Activated naive CD4-positive, alpha-beta T cell (primary cell): ENCODE results near the gene TMSB4Y.

Source experiments
- DNase-seq, 4 experiments: peaks; one replicate each; lab custom pipeline; 2025; lab: John Stamatoyannopoulos, UW

TMSB4Y gene

DNA sequence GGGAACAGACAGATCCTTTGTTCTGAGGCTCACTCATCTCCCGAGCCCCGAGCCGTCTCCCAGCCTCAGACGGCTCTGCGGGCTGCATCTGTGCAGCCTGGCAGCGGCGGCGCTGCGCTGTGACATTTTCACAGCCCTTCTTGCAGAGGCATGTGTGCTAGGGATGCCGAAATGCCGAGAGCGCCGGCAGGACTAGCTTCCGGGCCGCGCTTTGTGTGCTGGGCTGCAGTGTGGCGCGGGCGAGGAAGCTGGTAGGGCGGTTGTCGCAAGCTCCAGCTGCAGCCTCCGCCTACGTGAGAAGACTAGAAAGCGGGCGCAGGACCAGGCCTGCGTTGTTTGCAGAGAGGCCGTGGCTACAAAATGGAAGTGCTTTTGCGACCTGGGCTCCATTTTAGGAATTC, at the start of gene TMSB4Y:
TSS of gene TMSB4Y (plus strand) at position 332 of the 401 bp plus-strand sequence.
- DNase-seq: peak in 2 of 4 experiments; percentile 2 to 36

DNA sequence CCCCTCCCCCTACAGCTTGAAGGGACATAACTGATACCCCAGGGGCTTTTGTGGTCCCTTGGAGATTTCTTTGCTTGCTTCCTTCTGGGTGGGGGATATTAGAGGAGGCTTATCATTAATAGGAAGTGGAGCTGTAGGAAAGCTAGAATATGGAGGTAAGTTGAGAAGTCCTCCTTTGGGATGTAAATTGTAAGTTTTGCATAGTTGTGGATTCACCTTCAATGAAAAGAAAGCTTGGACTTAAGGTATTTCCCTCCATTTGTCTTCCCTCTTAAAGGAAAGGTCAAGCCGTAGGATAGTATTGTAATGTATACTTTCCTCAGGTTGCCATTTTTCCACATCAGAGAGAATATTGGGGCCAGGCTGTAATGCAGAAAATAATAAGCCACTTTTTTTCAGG, 39.5 kb upstream of the TMSB4Y start:
- no peak for DNase-seq

DNA sequence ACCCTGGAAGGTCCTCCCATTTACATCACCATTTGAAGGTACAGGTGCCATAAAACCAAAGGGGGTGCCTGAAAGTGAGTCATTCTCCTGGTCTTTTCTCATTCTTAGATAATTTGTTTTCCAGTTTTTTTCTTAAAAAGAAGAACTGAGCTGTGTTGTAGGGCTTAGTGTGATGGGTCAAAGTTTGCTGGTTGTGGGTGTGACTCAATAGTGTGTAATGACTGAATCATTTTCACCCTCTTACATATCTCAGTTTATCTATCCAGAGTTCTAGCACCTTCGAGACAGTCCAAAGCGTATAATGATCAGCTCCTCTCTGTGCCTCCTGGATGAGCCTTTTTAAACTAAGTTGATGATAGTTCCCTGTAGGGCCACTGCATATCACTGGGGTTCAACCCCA, 32.6 kb upstream of the TMSB4Y start:
- DNase-seq: no peak

DNA sequence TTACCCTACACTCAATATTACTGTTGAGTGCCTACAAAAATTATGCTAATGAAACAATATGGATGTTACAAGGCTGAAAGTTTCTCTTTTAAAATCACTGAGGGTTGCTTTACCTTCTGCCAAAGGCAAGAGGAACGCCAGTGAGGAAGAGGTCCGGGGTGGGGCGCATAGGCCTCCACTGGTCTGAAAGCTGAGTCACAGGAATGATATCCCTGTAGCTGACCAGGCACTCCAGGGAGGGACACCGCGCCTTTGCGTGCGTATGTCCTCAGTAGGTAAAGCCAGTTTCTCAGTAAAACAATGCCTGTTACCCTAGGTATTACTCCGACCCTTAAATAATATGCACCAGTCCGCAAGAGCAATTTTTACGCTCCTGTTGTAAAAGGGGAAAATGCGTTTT, 1.4 kb upstream of the TMSB4Y start:
- DNase-seq: no peak

DNA sequence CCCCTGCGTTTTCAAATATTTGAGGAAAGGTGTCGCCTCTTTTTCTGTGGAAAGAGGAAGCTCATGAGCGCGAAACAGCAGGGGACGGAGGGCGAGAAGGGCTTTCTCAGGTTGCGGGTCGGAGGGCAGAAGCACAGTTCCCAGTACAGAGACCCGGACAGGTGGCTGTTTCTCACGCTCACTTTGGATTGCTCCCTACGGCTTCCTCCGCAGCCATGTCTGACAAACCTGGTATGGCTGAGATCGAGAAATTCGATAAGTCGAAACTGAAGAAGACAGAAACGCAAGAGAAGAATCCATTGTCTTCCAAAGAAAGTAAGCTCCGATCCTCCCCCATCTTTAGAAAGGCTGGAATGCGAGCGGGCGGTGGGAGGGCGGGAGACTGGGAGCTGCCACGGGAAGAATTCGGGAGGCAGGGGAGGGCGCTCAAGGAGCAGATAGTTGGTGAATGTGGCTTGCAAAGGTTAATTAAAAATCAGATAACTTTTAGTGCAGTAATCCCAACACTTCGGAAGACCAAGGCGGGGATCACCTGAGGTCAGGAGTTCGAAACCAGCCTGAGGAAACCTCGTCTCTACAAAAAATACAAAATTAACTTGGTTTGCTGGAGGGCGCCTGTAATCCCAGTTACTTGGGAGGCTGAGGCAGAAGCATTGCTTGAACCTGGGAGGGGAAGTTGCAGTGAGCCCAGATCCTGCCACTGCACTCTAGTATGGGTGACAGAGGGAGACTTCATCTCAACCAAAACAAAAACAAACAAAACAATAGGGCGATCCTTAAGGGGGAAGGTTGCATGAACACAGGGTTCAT, 627 bp downstream of the TMSB4Y start:
- peak in 1 of 4 experiments; percentile 0 for DNase-seq

DNA sequence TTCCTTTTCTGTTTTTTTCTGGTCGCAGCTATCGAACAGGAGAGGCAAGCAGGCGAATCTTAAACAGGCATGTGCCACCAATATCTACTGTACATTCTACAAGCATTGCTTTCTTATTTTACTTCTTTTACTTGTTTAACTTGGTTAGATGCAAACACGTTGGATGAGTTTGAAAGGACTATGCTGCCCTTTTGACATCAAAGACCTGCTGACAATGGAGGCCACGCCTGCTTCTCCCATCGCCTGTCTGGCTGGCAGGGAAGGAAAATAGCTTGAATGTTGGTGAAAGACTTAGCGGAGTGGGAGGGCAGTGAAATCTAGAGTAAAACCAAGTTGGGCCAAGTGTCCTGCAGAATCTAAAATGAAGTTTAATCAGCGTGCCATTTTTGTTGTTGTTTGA, 1.5 kb downstream of the TMSB4Y start:
- DNase-seq: no peak

DNA sequence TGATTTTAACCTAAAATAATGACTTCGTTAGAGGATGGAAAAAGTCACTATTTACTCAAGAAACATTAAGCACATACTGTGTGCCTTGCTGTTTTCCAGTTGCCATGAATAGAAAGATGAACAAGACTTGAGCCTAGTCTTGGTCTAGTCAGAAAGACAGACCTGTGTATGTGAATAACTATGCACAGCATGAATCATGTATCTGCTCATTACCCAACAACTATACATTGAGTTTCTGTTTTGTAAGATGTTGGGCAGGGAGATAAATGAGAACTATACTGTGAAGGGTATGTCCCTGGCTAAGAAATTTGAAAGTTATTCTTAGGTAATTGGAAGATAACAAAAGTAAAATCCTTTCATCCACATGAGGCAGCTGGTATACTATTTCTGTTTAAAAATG, 4.3 kb downstream of the TMSB4Y start:
- DNase-seq: no peak

DNA sequence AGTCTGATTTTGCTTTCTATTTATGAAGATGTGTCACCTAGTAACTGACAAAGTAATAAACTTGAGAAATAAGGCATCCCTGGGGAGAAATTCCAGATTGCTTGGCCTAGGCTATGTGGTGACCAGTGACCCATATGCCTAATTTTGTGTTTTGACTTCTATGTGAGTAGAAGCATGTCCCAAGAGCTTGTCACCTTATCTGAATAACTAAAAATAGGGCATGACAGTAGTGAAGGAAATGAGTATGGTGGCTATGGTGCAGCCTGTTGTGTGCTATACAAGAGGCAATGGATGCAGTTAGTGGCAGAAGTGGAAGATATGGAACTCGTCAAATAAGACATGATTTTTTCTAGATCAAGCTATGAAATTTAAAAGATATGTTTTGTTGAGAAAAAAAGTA, 15.3 kb downstream of the TMSB4Y start:
- DNase-seq: no peak

DNA sequence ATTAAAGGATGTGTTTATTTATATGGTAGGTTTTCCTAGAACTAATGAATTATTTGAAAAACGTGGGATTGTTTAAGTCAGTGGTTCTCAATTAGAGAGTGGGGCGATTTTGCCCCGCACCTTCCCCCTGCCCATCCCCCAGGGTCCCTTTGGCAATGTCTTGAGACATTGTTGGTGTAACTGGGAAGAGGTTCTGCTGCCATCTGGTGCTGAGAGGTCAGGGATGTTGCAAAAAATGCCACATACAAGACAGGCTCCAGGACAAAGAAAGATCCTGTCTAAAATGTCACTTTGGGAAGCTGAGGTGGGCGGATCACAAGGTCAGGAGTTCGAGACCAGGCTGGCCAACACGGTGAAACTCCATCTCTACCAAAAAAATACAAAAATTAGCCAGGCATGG, 25.8 kb downstream of the TMSB4Y start:
- DNase-seq: no peak

DNA sequence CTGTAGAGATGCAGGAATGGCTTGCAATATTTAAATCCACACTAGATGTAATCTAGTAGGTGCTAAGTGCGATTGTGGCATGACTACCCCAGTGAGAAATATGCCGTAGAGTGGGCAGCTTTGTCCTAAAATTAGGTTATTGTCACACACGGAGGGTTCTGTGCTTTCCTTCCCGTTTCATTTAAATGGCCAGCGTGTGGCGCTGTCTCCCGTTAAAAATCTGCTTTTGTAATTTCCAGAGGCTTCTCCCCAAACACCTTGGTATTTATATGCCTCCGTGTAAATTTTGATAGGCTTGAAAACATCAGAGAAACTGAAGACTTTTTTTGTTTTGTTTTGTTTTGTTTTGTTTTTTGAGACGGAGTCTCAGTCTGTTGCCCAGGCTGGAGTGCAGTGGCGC, 34.9 kb downstream of the TMSB4Y start:
- no peak for DNase-seq

DNA sequence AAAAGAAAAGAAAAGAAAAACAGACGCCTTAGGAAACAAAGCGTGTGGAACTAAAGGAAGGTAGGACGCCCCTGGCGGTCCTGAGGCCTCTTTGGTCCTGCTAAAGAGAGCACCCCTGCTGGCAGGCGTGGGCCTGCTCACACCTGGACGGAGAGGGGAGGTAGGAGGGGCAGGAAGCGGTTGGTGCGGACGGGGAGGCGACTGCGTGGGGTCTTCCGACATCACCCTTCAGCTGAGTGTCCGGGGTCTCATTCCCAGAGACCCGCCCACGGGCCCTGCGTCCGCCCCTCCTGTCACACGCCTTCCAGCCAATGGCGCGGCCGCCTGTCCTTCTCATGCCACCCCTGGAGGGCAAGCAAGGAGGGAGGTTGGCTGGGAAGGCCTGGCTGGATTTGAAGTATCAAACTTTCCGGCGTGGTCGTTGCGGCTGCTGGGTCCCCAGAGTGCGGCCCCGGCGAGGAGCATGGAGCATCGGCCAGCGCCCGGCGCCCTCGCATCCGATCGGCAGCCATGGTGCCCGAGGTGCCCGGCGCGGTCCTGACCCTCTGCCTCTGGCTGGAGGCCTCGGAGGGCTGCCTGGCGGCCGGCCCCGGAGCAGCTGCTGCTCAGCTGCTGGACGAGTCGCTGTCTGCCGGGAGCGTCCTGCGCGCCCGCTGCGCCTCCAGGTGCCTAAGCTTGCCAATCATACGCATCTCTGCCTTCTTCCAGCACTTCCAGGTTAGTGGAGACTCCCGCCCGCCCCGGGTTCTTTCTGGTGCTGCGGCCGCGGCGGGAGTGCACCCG, 47.8 kb downstream of the TMSB4Y start:
- peak in 1 of 4 experiments; percentile 0 for DNase-seq

DNA sequence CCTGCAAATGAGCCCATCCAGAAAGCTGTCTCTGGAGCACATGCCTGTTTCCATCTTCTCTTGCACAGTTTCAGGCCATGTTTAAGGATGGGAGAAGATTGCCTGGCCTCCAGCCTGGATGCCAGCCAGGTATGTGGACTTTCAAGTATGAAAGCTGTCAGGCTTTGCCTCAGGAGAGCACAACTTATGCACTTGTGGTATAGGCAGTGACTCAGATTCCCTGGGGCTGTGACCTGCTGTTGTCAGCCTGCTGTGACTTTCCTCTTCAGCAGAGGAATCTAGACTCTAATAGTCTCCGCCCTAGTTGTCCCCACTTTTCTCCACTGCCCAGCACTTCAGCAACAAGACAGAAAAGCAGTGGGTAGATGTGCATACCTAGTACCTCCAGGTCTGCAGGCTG, 51.0 kb downstream of the TMSB4Y start:
- DNase-seq: no peak
